Panc1 (cell line): ENCODE results near the gene SUSD2.

Experiments
- CTCF ChIP-seq: fragments of 450-650 bp; IDR thresholded peaks from 2 replicates; pipeline ENCODE4 v1.5.1; 2017; ENCODE audit warnings: mild to moderate bottlenecking
- SIN3A ChIP-seq: IDR thresholded peaks from 2 replicates; pipeline ENCODE4 v1.6.1; 2012; ENCODE audit warnings: low read depth, mild to moderate bottlenecking, low read length, moderate library complexity, borderline replicate concordance; ENCODE audit not compliant: insufficient read depth
- TCF7L2 ChIP-seq: IDR thresholded peaks from 2 replicates; pipeline ENCODE4 v1.6.1; 2011; ENCODE audit warnings: mild to moderate bottlenecking, low read depth, low read length, inconsistent platforms
- TF ChIP-seq, protein P1 (sequence below), 2 experiments: IDR thresholded peaks; 2 replicates each; pipeline ENCODE4 v1.6.1; 2011 to 2012; ENCODE audit warnings: low read depth in 2 of 2, control low read depth in 1 of 2, low read length in 1 of 2, mild to moderate bottlenecking in 1 of 2, moderate library complexity in 1 of 2; ENCODE audit not compliant: insufficient read depth in 1 of 2

DNA sequence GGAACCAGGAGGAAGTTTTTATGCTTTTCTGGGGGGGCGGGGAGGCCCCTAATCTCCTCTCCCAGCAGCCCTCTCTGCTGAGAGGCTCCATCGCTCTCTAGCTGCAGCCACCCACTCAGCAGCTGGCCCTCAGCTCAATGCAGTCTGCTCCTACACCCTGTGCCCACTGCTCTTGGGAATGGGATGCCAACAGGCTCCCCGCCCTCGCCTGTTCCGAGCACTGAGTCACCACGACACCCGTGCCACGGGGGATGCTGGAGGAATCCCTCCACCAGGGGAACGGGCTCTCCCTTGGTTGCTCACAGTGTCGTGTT, 23.5 kb upstream of the SUSD2 start:
- no peak for TF ChIP-seq CTCF
- no peak for TF ChIP-seq SIN3A
- TF ChIP-seq TCF7L2, result no peak
- TF ChIP-seq, protein P1, sequence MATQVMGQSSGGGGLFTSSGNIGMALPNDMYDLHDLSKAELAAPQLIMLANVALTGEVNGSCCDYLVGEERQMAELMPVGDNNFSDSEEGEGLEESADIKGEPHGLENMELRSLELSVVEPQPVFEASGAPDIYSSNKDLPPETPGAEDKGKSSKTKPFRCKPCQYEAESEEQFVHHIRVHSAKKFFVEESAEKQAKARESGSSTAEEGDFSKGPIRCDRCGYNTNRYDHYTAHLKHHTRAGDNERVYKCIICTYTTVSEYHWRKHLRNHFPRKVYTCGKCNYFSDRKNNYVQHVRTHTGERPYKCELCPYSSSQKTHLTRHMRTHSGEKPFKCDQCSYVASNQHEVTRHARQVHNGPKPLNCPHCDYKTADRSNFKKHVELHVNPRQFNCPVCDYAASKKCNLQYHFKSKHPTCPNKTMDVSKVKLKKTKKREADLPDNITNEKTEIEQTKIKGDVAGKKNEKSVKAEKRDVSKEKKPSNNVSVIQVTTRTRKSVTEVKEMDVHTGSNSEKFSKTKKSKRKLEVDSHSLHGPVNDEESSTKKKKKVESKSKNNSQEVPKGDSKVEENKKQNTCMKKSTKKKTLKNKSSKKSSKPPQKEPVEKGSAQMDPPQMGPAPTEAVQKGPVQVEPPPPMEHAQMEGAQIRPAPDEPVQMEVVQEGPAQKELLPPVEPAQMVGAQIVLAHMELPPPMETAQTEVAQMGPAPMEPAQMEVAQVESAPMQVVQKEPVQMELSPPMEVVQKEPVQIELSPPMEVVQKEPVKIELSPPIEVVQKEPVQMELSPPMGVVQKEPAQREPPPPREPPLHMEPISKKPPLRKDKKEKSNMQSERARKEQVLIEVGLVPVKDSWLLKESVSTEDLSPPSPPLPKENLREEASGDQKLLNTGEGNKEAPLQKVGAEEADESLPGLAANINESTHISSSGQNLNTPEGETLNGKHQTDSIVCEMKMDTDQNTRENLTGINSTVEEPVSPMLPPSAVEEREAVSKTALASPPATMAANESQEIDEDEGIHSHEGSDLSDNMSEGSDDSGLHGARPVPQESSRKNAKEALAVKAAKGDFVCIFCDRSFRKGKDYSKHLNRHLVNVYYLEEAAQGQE (IDR thresholded peaks at IDR 0.05; ENCODE audit: insufficient read depth in 1 of 2, low read depth in 2 of 2, low read length in 1 of 2), result no peak
